OCI-LY3 (cell line): ENCODE results near the gene FAM217B.

Source experiments
- EZH2phosphoT487 ChIP-seq: fragments of 200-600 bp; shearing (Covaris generic); IDR thresholded peaks from 2 replicates; pipeline ENCODE4 v1.6.1; 2018; ENCODE audit warnings: antibody characterized with exemption, mixed run types, low read depth
- TF ChIP-seq, protein P1 (sequence below): fragments of 200-600, 300-600 bp; sonication (generic); IDR thresholded peaks from 2 replicates; pipeline ENCODE4 v1.5.1; 2014; ENCODE audit warnings: antibody characterized with exemption, low read length, low read depth

DNA sequence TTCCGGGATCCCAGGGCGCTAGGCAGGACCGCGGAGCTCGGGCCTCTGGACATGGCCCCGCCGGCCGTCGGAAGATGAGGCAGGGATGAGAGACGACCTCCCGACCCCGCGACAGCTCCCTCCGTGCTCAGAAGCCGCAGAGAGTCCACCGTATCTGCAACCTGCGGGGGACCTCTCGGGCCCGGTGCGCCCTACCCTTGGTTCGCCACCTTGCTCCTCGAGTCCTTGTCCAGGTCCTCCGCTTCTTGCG, 385 bp upstream of the FAM217B start:
- TF ChIP-seq, protein P1, sequence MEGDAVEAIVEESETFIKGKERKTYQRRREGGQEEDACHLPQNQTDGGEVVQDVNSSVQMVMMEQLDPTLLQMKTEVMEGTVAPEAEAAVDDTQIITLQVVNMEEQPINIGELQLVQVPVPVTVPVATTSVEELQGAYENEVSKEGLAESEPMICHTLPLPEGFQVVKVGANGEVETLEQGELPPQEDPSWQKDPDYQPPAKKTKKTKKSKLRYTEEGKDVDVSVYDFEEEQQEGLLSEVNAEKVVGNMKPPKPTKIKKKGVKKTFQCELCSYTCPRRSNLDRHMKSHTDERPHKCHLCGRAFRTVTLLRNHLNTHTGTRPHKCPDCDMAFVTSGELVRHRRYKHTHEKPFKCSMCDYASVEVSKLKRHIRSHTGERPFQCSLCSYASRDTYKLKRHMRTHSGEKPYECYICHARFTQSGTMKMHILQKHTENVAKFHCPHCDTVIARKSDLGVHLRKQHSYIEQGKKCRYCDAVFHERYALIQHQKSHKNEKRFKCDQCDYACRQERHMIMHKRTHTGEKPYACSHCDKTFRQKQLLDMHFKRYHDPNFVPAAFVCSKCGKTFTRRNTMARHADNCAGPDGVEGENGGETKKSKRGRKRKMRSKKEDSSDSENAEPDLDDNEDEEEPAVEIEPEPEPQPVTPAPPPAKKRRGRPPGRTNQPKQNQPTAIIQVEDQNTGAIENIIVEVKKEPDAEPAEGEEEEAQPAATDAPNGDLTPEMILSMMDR, result no peak
- no peak for TF ChIP-seq EZH2phosphoT487
